HG03196 (cell line): Measurements from ENCODE around the gene TSPOAP1.
"Not testable (repeated sequence)": the region's sequence is repeated elsewhere in the genome, so short reads cannot be mapped to it uniquely, and the experiment has no call there.

Experiments
- ATAC-seq: cut with Tn5 transposase; IDR thresholded peaks from one replicate; pipeline ENCODE4 v1.9.1; 2021; ENCODE audit not compliant: unreplicated experiment

TSPOAP1 gene

GRCh38 chr17:58362368-58363014, 33.9 kb upstream of the TSPOAP1 start:
- no peak for ATAC-seq

GRCh38 chr17:58360296-58361063, 31.9 kb upstream of the TSPOAP1 start:
- ATAC-seq = no peak

GRCh38 chr17:58358408-58359172, 30.0 kb upstream of the TSPOAP1 start:
- ATAC-seq = no peak

- no peak for ATAC-seq
These were observed 29.0 kb upstream of the TSPOAP1 start for GRCh38 chr17:58357312-58358297.

GRCh38 chr17:58356231-58356630, 27.6 kb upstream of the TSPOAP1 start:
- ATAC-seq = no peak

- ATAC-seq = no peak
These were observed 26.1 kb upstream of the TSPOAP1 start for GRCh38 chr17:58354541-58355216.

GRCh38 chr17:58353389-58353825, 24.8 kb upstream of the TSPOAP1 start:
- no peak for ATAC-seq

GRCh38 chr17:58352596-58353388, 24.2 kb upstream of the TSPOAP1 start:
- ATAC-seq = no peak

GRCh38 chr17:58351831-58352595, 23.4 kb upstream of the TSPOAP1 start, which contains the start of gene SUPT4H1:
Gene SUPT4H1, minus strand, starts transcription at chr17:58352201. Its CDS starts 66 bp downstream, at chr17:58352135.
- peak; percentile 82 for ATAC-seq

GRCh38 chr17:58351182-58351581, 22.6 kb upstream of the TSPOAP1 start:
- no peak for ATAC-seq

- no peak for ATAC-seq
These were observed 19.4 kb upstream of the TSPOAP1 start for GRCh38 chr17:58348038-58348437.

GRCh38 chr17:58345500-58345899, 16.9 kb upstream of the TSPOAP1 start:
- ATAC-seq = no peak

GRCh38 chr17:58344791-58345157, 16.2 kb upstream of the TSPOAP1 start:
- ATAC-seq = peak; percentile 43

GRCh38 chr17:58344047-58344790, 15.6 kb upstream of the TSPOAP1 start:
- ATAC-seq = peak; percentile 81

GRCh38 chr17:58343131-58343530, 14.5 kb upstream of the TSPOAP1 start:
- no peak for ATAC-seq

- no peak for ATAC-seq
These were observed 13.4 kb upstream of the TSPOAP1 start for GRCh38 chr17:58341861-58342475.

- not testable (repeated sequence) for ATAC-seq
These were observed 12.7 kb upstream of the TSPOAP1 start for GRCh38 chr17:58341136-58341860.
